GM12878 (cell line): ENCODE data around the gene PAXX. TPM values are rescaled to one million over a fixed set of nuclear protein-coding genes. Genes with fewer than 3 reads are reported as not detected.

ENCODE experiments used
- ATAC-seq: fragments of 200-7000 bp; cut with Tn5 transposase; 3 replicates; pipeline ENCODE4 v1.9.1; 2020; ENCODE audit warnings: mild to moderate bottlenecking, moderate library complexity
- BruUV-seq: library from RNA; stranded (reverse); fragments of 400-500 nt; replicated peaks from 2 replicates; lab custom pipeline; 2021; lab: Mats Ljungman, UMichigan
- CTCF ChIA-PET: fragments of 300-600 bp; sonication (Branson Sonifier 250); formaldehyde crosslinking; extraction: SDS; loops from one replicate; lab custom pipeline; 2021; ENCODE audit warnings: inconsistent platforms; lab: Yijun Ruan, JAX
- POLR2A ChIA-PET: fragments of 350-600 bp; formaldehyde crosslinking; extraction: SDS; loops from one replicate; lab custom pipeline; 2021; ENCODE audit warnings: inconsistent platforms; lab: Charles Lee
- RAD21 ChIA-PET: fragments of 300-600 bp; sonication (Branson Sonifier 250); formaldehyde crosslinking; loops from one replicate; lab custom pipeline; 2023; ENCODE audit warnings: antibody characterized with exemption; ENCODE audit not compliant: unreplicated experiment; lab: Charles Lee
- SMC1A ChIA-PET: fragments of 300-600 bp; sonication (Branson Sonifier 250); formaldehyde crosslinking; loops from one replicate; lab custom pipeline; 2023; ENCODE audit not compliant: unreplicated experiment, uncharacterized antibody; lab: Charles Lee
- DNase-seq: peaks from one replicate; pipeline ENCODE4 v3.0.0-alpha.2; 2011; ENCODE audit warnings: low read depth, low spot score
- FAIRE-seq: peaks from 3 replicates; lab custom pipeline; 2011; peaks lifted over from hg19 to GRCh38; lab: Jason Lieb, UNC
- H2AFZ ChIP-seq: 2 replicates; pipeline ENCODE4 v1.6.0; 2011; ENCODE audit warnings: low read depth, low read length, control low read depth; ENCODE audit not compliant: control insufficient read depth
- H3K27ac ChIP-seq: 2 replicates; pipeline ENCODE4 v1.5.1; 2011; ENCODE audit warnings: control low read depth; ENCODE audit not compliant: control insufficient read depth, insufficient read depth
- H3K27me3 ChIP-seq, 2 experiments: replicated peaks in 1 of 2; 2 replicates each; pipeline versions ENCODE4 v1.6.0 to v1.6.1; 2011; ENCODE audit warnings: low read length in 1 of 2; ENCODE audit not compliant: control insufficient read depth in 2 of 2, insufficient read depth in 2 of 2
- H3K36me3 ChIP-seq, 2 experiments: 2 replicates each; pipeline ENCODE4 v1.5.1; 2011; ENCODE audit warnings: low read length in 1 of 2; ENCODE audit not compliant: control insufficient read depth in 2 of 2, insufficient read depth in 2 of 2
- H3K4me1 ChIP-seq: 2 replicates; pipeline ENCODE4 v1.6.1; 2011; ENCODE audit warnings: mild to moderate bottlenecking, low read length, moderate library complexity, mixed read lengths; ENCODE audit not compliant: control insufficient read depth, insufficient read depth
- H3K4me2 ChIP-seq: 2 replicates; pipeline ENCODE4 v1.6.0; 2011; ENCODE audit warnings: control low read depth; ENCODE audit not compliant: control insufficient read depth, insufficient read depth
- H3K4me3 ChIP-seq: fragments of 200-600 bp; sonication (generic); 2 replicates; pipeline ENCODE4 v1.5.1; 2016
- H3K79me2 ChIP-seq: 2 replicates; pipeline ENCODE4 v1.6.0; 2011; ENCODE audit warnings: low read length; ENCODE audit not compliant: control insufficient read depth, insufficient read depth
- H3K9ac ChIP-seq: 2 replicates; pipeline ENCODE4 v1.8.0; 2011; ENCODE audit warnings: low read length, control low read depth, mixed read lengths; ENCODE audit not compliant: control insufficient read depth, insufficient read depth
- H3K9me3 ChIP-seq: replicated peaks from 3 replicates; pipeline ENCODE4 v1.5.1; 2011; ENCODE audit warnings: mild to moderate bottlenecking, low read length; ENCODE audit not compliant: control insufficient read depth, insufficient read depth
- H4K20me1 ChIP-seq: 2 replicates; pipeline ENCODE4 v1.6.0; 2011; ENCODE audit not compliant: control insufficient read depth, insufficient read depth
- BCL11A ChIP-seq: IDR thresholded peaks from 2 replicates; pipeline ENCODE4 v1.6.1; 2011; ENCODE audit warnings: low read depth, low read length
- CBFB ChIP-seq: IDR thresholded peaks from 2 replicates; pipeline ENCODE4 v1.6.1; 2016; ENCODE audit warnings: antibody characterized with exemption, low read depth
- CREM ChIP-seq: IDR thresholded peaks from 2 replicates; pipeline ENCODE4 v1.6.1; 2014; ENCODE audit warnings: antibody characterized with exemption, low read depth
- ESRRA ChIP-seq: IDR thresholded peaks from 2 replicates; pipeline ENCODE4 v1.6.1; 2012; ENCODE audit warnings: mild to moderate bottlenecking, low read length, improper control_type of control experiment
- HDAC2 ChIP-seq: fragments of 200-600 bp; sonication (generic); IDR thresholded peaks from 2 replicates; pipeline ENCODE4 v1.6.1; 2017
- IKZF2 ChIP-seq, 2 experiments: fragments of 450-650 bp; IDR thresholded peaks; 2 replicates each; pipeline ENCODE4 v1.6.1; 2017; ENCODE audit warnings: mild to moderate bottlenecking in 2 of 2, moderate library complexity in 2 of 2
- LARP7 ChIP-seq: fragments of 450-650 bp; IDR thresholded peaks from 2 replicates; pipeline ENCODE4 v1.6.1; 2017; ENCODE audit warnings: mild to moderate bottlenecking
- MXI1 ChIP-seq: fragments of 150-350 bp; IDR thresholded peaks from 2 replicates; pipeline ENCODE4 v1.6.1; 2011; ENCODE audit warnings: low read depth, mild to moderate bottlenecking, inconsistent platforms, low read length, improper control_type of control experiment
- POLR2A ChIP-seq: IDR thresholded peaks from 2 replicates; pipeline ENCODE4 v1.6.1; 2011; ENCODE audit warnings: low read depth, mild to moderate bottlenecking, low read length
- POLR2AphosphoS5 ChIP-seq: IDR thresholded peaks from 2 replicates; pipeline ENCODE4 v1.6.1; 2011; ENCODE audit warnings: mild to moderate bottlenecking, low read length, inconsistent platforms
- RAD51 ChIP-seq: fragments of 450-650 bp; IDR thresholded peaks from 2 replicates; pipeline ENCODE4 v1.6.1; 2016; ENCODE audit warnings: moderate library complexity, mild to moderate bottlenecking, inconsistent platforms
- SREBF2 ChIP-seq: IDR thresholded peaks from 2 replicates; pipeline ENCODE4 v1.6.1; 2012; ENCODE audit warnings: mild to moderate bottlenecking, low read length
- WRNIP1 ChIP-seq: IDR thresholded peaks from 2 replicates; pipeline ENCODE4 v1.6.1; 2011; ENCODE audit warnings: low read depth, low read length, improper control_type of control experiment, borderline replicate concordance
- YY1 ChIP-seq: IDR thresholded peaks from 2 replicates; pipeline ENCODE4 v1.6.1; 2011; ENCODE audit warnings: low read depth, mild to moderate bottlenecking, low read length
- ZNF217 ChIP-seq: fragments of 450-650 bp; IDR thresholded peaks from 2 replicates; pipeline ENCODE4 v1.6.1; 2017; ENCODE audit warnings: antibody characterized with exemption, mild to moderate bottlenecking
- WGBS: methylation state at CpG from one replicate; pipeline ENCODE4 v1.1.6; 2016; ENCODE audit warnings: low lambda C conversion rate; ENCODE audit not compliant: insufficient replicate concordance, insufficient coverage; ENCODE audit errors: missing lambda C conversion rate; 5-methylcytosine and 5-hydroxymethylcytosine counted together
- in situ Hi-C: fragments of 300-500 bp; cut with MboI; formaldehyde crosslinking; loops from 9 replicates; pipeline ENCODE4 v1.14.3; 2018; ENCODE audit warnings: mixed read lengths
- intact Hi-C: fragments of 100-400 bp; cut with micrococcal nuclease; formaldehyde crosslinking; loops from one replicate; pipeline ENCODE4 v1.14.2; 2022; ENCODE audit not compliant: unreplicated experiment
- polyA plus RNA-seq, 11 experiments: library from polyadenylated mRNA; depleted of rRNA in 4 of 11; unstranded in 6 of 11; stranded (reverse) in 5 of 11; fragments of >200 nt; fragmentation: Nextera tagmentation in 4 of 11; fragmentation: Illumina TruSeq in 1 of 11; extraction: Ambion mirVana in 4 of 11; extraction: Trizol in 1 of 11; gene quantifications; 1 replicate in 1 of 11; 2 replicates in 10 of 11; pipeline versions ENCODE4 v1.2.1 to v1.2.3, GENCODE V29; 2011 to 2016; ENCODE audit warnings: inconsistent platforms in 2 of 11, missing spikeins in 2 of 11, low read depth in 1 of 11
- total RNA-seq, 4 experiments: library from RNA; depleted of rRNA in 3 of 4; stranded (reverse); fragments of >200 nt in 3 of 4; fragmentation: Illumina TruSeq in 1 of 4; extraction: Trizol in 1 of 4; gene quantifications; 2 replicates each; pipeline versions ENCODE4 v1.2.1 to v1.2.3, GENCODE V29; 2013 to 2021
- TF ChIP-seq, protein P1 (sequence below): fragments of 150-350 bp; IDR thresholded peaks from 2 replicates; pipeline ENCODE4 v1.6.1; 2016; ENCODE audit warnings: low read depth, low read length
- TF ChIP-seq, protein P2 (sequence below): fragments of 450-650 bp; IDR thresholded peaks from 2 replicates; pipeline ENCODE4 v1.6.1; 2017; ENCODE audit warnings: antibody characterized with exemption, mild to moderate bottlenecking, moderate library complexity
- TF ChIP-seq, protein P3 (sequence below): fragments of 450-650 bp; IDR thresholded peaks from 2 replicates; pipeline ENCODE4 v1.6.1; 2014; ENCODE audit warnings: mild to moderate bottlenecking

Gene PAXX
- total and polyA plus RNA-seq, 10 of the 15 experiments (the other 5 are each of a cell fraction or from before 2014, with no cell fraction given), result 0.18 to 60.6 (median 29.5) TPM

DNA sequence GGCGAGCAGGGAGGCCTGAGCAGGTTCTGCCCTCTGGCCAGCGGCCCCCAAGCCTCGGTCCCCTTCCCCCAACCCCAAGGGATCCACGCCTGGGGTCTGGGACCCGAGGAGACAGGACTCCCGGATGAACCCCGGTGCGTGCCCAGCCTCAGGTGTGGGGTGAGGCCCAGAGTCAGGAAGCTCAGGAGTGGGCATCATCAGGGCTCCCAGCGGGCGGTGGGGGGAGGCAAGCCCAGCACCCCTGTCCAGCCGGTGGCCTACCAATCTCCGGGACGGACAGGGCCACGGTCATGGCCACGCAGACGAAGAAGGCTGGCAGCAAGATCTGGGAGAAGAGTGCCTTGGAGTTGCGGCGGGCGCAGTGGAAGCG lies 21.3 kb downstream of the PAXX start:
- no peaks in the 10 kb centered on the region for H3K79me2 ChIP-seq
- BruUV-seq, result no TSS peak
- H2AFZ ChIP-seq, result no peak overlapping the region
- CTCF ChIA-PET, result no interaction called here
- H3K4me2 ChIP-seq, result no peak overlapping the region
- H3K9me3 ChIP-seq, result no peaks in the 10 kb centered on the region; the same call in 2 of the 3 replicates
- RAD21 ChIA-PET, result no interaction called here
- no peaks in the 10 kb centered on the region for H3K27me3 ChIP-seq
- no peak for TF ChIP-seq POLR2AphosphoS5
- no peak for TF ChIP-seq HDAC2
- TF ChIP-seq ESRRA, result no peak
- TF ChIP-seq BCL11A, result no peak
- TF ChIP-seq ZNF217, result no peak
- no peak for TF ChIP-seq MXI1
- no peak for TF ChIP-seq CBFB
- TF ChIP-seq CREM, result no peak
- TF ChIP-seq LARP7, result no peak
- TF ChIP-seq, protein P1, sequence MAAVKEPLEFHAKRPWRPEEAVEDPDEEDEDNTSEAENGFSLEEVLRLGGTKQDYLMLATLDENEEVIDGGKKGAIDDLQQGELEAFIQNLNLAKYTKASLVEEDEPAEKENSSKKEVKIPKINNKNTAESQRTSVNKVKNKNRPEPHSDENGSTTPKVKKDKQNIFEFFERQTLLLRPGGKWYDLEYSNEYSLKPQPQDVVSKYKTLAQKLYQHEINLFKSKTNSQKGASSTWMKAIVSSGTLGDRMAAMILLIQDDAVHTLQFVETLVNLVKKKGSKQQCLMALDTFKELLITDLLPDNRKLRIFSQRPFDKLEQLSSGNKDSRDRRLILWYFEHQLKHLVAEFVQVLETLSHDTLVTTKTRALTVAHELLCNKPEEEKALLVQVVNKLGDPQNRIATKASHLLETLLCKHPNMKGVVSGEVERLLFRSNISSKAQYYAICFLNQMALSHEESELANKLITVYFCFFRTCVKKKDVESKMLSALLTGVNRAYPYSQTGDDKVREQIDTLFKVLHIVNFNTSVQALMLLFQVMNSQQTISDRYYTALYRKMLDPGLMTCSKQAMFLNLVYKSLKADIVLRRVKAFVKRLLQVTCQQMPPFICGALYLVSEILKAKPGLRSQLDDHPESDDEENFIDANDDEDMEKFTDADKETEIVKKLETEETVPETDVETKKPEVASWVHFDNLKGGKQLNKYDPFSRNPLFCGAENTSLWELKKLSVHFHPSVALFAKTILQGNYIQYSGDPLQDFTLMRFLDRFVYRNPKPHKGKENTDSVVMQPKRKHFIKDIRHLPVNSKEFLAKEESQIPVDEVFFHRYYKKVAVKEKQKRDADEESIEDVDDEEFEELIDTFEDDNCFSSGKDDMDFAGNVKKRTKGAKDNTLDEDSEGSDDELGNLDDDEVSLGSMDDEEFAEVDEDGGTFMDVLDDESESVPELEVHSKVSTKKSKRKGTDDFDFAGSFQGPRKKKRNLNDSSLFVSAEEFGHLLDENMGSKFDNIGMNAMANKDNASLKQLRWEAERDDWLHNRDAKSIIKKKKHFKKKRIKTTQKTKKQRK, result no peak
- TF ChIP-seq YY1, result no peak
- TF ChIP-seq SREBF2, result no peak
- TF ChIP-seq RAD51, result no peak
- TF ChIP-seq, protein P2, sequence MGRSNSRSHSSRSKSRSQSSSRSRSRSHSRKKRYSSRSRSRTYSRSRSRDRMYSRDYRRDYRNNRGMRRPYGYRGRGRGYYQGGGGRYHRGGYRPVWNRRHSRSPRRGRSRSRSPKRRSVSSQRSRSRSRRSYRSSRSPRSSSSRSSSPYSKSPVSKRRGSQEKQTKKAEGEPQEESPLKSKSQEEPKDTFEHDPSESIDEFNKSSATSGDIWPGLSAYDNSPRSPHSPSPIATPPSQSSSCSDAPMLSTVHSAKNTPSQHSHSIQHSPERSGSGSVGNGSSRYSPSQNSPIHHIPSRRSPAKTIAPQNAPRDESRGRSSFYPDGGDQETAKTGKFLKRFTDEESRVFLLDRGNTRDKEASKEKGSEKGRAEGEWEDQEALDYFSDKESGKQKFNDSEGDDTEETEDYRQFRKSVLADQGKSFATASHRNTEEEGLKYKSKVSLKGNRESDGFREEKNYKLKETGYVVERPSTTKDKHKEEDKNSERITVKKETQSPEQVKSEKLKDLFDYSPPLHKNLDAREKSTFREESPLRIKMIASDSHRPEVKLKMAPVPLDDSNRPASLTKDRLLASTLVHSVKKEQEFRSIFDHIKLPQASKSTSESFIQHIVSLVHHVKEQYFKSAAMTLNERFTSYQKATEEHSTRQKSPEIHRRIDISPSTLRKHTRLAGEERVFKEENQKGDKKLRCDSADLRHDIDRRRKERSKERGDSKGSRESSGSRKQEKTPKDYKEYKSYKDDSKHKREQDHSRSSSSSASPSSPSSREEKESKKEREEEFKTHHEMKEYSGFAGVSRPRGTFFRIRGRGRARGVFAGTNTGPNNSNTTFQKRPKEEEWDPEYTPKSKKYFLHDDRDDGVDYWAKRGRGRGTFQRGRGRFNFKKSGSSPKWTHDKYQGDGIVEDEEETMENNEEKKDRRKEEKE, result no peak
- TF ChIP-seq, protein P3, sequence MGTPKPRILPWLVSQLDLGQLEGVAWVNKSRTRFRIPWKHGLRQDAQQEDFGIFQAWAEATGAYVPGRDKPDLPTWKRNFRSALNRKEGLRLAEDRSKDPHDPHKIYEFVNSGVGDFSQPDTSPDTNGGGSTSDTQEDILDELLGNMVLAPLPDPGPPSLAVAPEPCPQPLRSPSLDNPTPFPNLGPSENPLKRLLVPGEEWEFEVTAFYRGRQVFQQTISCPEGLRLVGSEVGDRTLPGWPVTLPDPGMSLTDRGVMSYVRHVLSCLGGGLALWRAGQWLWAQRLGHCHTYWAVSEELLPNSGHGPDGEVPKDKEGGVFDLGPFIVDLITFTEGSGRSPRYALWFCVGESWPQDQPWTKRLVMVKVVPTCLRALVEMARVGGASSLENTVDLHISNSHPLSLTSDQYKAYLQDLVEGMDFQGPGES, result no peak
- TF ChIP-seq POLR2A, result no peak
- TF ChIP-seq WRNIP1, result no peak
- no peak for TF ChIP-seq IKZF2 (IDR thresholded peaks at IDR 0.05)
- intact Hi-C loops, result no loop called here
- H3K9ac ChIP-seq, result no peak overlapping the region
- ATAC-seq, result no peak
- 84% methylated on average over 18 of the region's 20 CpGs for WGBS
- H3K27ac ChIP-seq, result no peak overlapping the region
- FAIRE-seq, result no peak
- no peaks in the 10 kb centered on the region for H4K20me1 ChIP-seq
- no peaks in the 10 kb centered on the region for H3K4me1 ChIP-seq
- DNase-seq, result no peak
- POLR2A ChIA-PET, result no interaction called here
- no peak overlapping the region for H3K4me3 ChIP-seq
- SMC1A ChIA-PET, result no interaction called here
- in situ Hi-C loops, result no loop called here
- H3K36me3 ChIP-seq, result no peaks in the 10 kb centered on the region
